Liver (tissue), 9 donors: ENCODE measurements around the gene CEACAM8. TPM values are rescaled to one million over a fixed set of nuclear protein-coding genes. Genes with fewer than 3 reads are reported as not detected.
"Not testable (repeated sequence)": the region's sequence is repeated elsewhere in the genome, so short reads cannot be mapped to it uniquely, and the experiment has no call there.

Experiments used
- DNase-seq: peaks from one replicate; pipeline ENCODE4 v3.0.0-alpha.2; 2017; ENCODE audit warnings: low spot score
- H3K27ac ChIP-seq, 2 donors: one replicate each; pipeline ENCODE4 v1.7.0; 2013; ENCODE audit warnings: inconsistent platforms in 2 of 2, low read length in 2 of 2, control low read depth in 1 of 2, low read depth in 1 of 2, mild to moderate bottlenecking in 1 of 2
- H3K27me3 ChIP-seq, 4 donors: one replicate each; pipeline versions ENCODE4 v1.6.1 to v1.7.0; 2013; ENCODE audit warnings: low read length in 3 of 4, inconsistent platforms in 1 of 4, mild to moderate bottlenecking in 1 of 4, moderate library complexity in 1 of 4; ENCODE audit not compliant: control insufficient read depth in 4 of 4, insufficient read depth in 4 of 4
- H3K36me3 ChIP-seq, 4 donors: one replicate each; pipeline versions ENCODE4 v1.6.1 to v1.7.0; 2013; ENCODE audit warnings: low read length in 3 of 4, mild to moderate bottlenecking in 3 of 4, low read depth in 1 of 4, moderate library complexity in 1 of 4; ENCODE audit not compliant: control insufficient read depth in 4 of 4, insufficient read depth in 3 of 4
- H3K4me1 ChIP-seq, 4 donors: one replicate each; pipeline versions ENCODE4 v1.6.1 to v1.7.0; 2013; ENCODE audit warnings: low read length in 3 of 4, mild to moderate bottlenecking in 3 of 4, moderate library complexity in 1 of 4; ENCODE audit not compliant: control insufficient read depth in 4 of 4, insufficient read depth in 4 of 4
- H3K4me3 ChIP-seq, 3 donors: one replicate each; pipeline versions ENCODE4 v1.6.1 to v1.7.0; 2013; ENCODE audit warnings: low read length in 3 of 3, control low read depth in 1 of 3, low read depth in 1 of 3, mild to moderate bottlenecking in 1 of 3
- H3K9ac ChIP-seq, 2 donors: one replicate each; pipeline ENCODE4 v1.7.0; 2013; ENCODE audit warnings: low read length in 2 of 2, mild to moderate bottlenecking in 2 of 2, moderate library complexity in 2 of 2, control low read depth in 1 of 2, low read depth in 1 of 2
- H3K9me3 ChIP-seq, 4 donors: one replicate each; pipeline versions ENCODE4 v1.6.1 to v1.7.0; 2013; ENCODE audit warnings: low read length in 3 of 4; ENCODE audit not compliant: control insufficient read depth in 4 of 4
- CTCF ChIP-seq: fragments of 150-350 bp; IDR thresholded peaks from 2 replicates; pipeline ENCODE4 v1.5.1; 2017; ENCODE audit warnings: improper control_type of control experiment, low read depth, low read length; ENCODE audit not compliant: missing input control
- EGR1 ChIP-seq, 2 donors: IDR thresholded peaks; 2 replicates each; pipeline ENCODE4 v1.6.1; 2016 to 2018; ENCODE audit warnings: antibody characterized with exemption in 2 of 2, low read depth in 2 of 2
- FOXA1 ChIP-seq: IDR thresholded peaks from 2 replicates; pipeline ENCODE4 v1.6.1; 2016; ENCODE audit warnings: antibody characterized with exemption
- FOXA2 ChIP-seq: IDR thresholded peaks from 2 replicates; pipeline ENCODE4 v1.6.1; 2016; ENCODE audit warnings: antibody characterized with exemption
- GABPA ChIP-seq, 2 donors: IDR thresholded peaks in 1 of 2; conservative IDR thresholded peaks in 1 of 2; 2 replicates each; pipeline ENCODE4 v1.6.1; 2016; ENCODE audit warnings: antibody characterized with exemption in 2 of 2, mild to moderate bottlenecking in 1 of 2, moderate library complexity in 1 of 2
- HNF4A ChIP-seq, 2 donors: conservative IDR thresholded peaks; 2 replicates each; pipeline ENCODE4 v1.6.1; 2016; ENCODE audit warnings: antibody characterized with exemption in 2 of 2, mild to moderate bottlenecking in 2 of 2
- HNF4G ChIP-seq: IDR thresholded peaks from 2 replicates; pipeline ENCODE4 v1.6.1; 2016; ENCODE audit warnings: antibody characterized with exemption
- NR2F2 ChIP-seq: IDR thresholded peaks from 2 replicates; pipeline ENCODE4 v1.6.1; 2016; ENCODE audit warnings: antibody characterized with exemption
- RAD21 ChIP-seq, 2 donors: IDR thresholded peaks; 2 replicates each; pipeline ENCODE4 v1.6.1; 2016; ENCODE audit warnings: antibody characterized with exemption in 2 of 2, mild to moderate bottlenecking in 2 of 2
- REST ChIP-seq: IDR thresholded peaks from 2 replicates; pipeline ENCODE4 v1.6.1; 2016; ENCODE audit warnings: antibody characterized with exemption, mild to moderate bottlenecking
- RXRA ChIP-seq, 2 donors: IDR thresholded peaks; 2 replicates each; pipeline ENCODE4 v1.6.1; 2017 to 2018; ENCODE audit warnings: antibody characterized with exemption in 2 of 2, mild to moderate bottlenecking in 1 of 2
- SP1 ChIP-seq: IDR thresholded peaks from 2 replicates; pipeline ENCODE4 v1.6.1; 2018; ENCODE audit warnings: antibody characterized with exemption, mild to moderate bottlenecking
- TAF1 ChIP-seq: conservative IDR thresholded peaks from 2 replicates; pipeline ENCODE4 v1.6.1; 2016; ENCODE audit warnings: antibody characterized with exemption, mild to moderate bottlenecking
- YY1 ChIP-seq: IDR thresholded peaks from 2 replicates; pipeline ENCODE4 v1.6.1; 2016; ENCODE audit warnings: antibody characterized with exemption, mild to moderate bottlenecking
- WGBS: extraction: QIAGEN DNeasy Blood & Tissue Kit; methylation state at CpG from one replicate; pipeline ENCODE4 v1.1.7; 2013; 5-methylcytosine and 5-hydroxymethylcytosine counted together
- polyA plus RNA-seq, 2 donors: library from polyadenylated mRNA; stranded (reverse) in 1 of 2; unstranded in 1 of 2; fragments of 200-250 nt in 1 of 2; fragments of >200 nt in 1 of 2; fragmentation: Nextera tagmentation in 1 of 2; extraction: Ambion mirVana in 1 of 2; gene quantifications; one replicate each; pipeline versions ENCODE4 v1.2.1 to v1.2.3, GENCODE V29; 2013 to 2015
- total RNA-seq, 2 donors: library from RNA; depleted of rRNA; stranded (reverse); fragments of >200 nt; gene quantifications; one replicate each; pipeline ENCODE4 v1.2.3, GENCODE V29; 2014
- TF ChIP-seq, protein P1 (sequence below): IDR thresholded peaks from 2 replicates; pipeline ENCODE4 v1.6.1; 2016; ENCODE audit warnings: antibody characterized with exemption
- TF ChIP-seq, protein P2 (sequence below): IDR thresholded peaks from 2 replicates; pipeline ENCODE4 v1.6.1; 2016; ENCODE audit warnings: antibody characterized with exemption
- TF ChIP-seq, protein P3 (sequence below): IDR thresholded peaks from 2 replicates; pipeline ENCODE4 v1.6.1; 2016; ENCODE audit warnings: antibody characterized with exemption
- donor health status: healthy.
- donor health status: healthy.
- donor health status: healthy.
- donor health status: healthy.
- donor health status: healthy.

Gene CEACAM8
- total and polyA plus RNA-seq, 4 donors: 0.07 to 2.1 (median 0.16) TPM; not detected in 1

- Histone ChIP-seq H3K4me3 (no peak overlapping the region), H3K4me1 (no peaks in the 10 kb centered on the region), H3K27ac (no peak overlapping the region), H3K36me3 (no peaks in the 10 kb centered on the region), H3K9ac (no peak overlapping the region), H3K27me3 (peaks cover 0 to 6% (median 0%) of the 10 kb centered on the region in 4 donors), H3K9me3 (no peaks in the 10 kb centered on the region)
- no peak for DNase-seq
- 79% methylated on average over 5 of the region's 5 CpGs for WGBS
- TF ChIP-seq YY1: no peak
- no peak for TF ChIP-seq REST
- TF ChIP-seq EGR1 (IDR thresholded peaks at IDR 0.05; ENCODE audit: low read depth in 2 of 2): no peak
- no peak for TF ChIP-seq RAD21 (IDR thresholded peaks at IDR 0.05)
- TF ChIP-seq GABPA (IDR thresholded peaks at IDR 0.05 in 1 of 2, conservative IDR thresholded peaks at IDR 0.05 in 1 of 2): no peak
- TF ChIP-seq FOXA2: no peak
- TF ChIP-seq, protein P1, sequence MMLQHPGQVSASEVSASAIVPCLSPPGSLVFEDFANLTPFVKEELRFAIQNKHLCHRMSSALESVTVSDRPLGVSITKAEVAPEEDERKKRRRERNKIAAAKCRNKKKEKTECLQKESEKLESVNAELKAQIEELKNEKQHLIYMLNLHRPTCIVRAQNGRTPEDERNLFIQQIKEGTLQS: no peak
- TF ChIP-seq TAF1: no peak
- TF ChIP-seq HNF4G: no peak
- TF ChIP-seq FOXA1: no peak
- TF ChIP-seq, protein P2, sequence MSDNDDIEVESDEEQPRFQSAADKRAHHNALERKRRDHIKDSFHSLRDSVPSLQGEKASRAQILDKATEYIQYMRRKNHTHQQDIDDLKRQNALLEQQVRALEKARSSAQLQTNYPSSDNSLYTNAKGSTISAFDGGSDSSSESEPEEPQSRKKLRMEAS: no peak
- TF ChIP-seq CTCF: no peak
- TF ChIP-seq HNF4A (conservative IDR thresholded peaks at IDR 0.05): no peak
- TF ChIP-seq SP1: no peak
- TF ChIP-seq RXRA (IDR thresholded peaks at IDR 0.05): no peak
- TF ChIP-seq, protein P3, sequence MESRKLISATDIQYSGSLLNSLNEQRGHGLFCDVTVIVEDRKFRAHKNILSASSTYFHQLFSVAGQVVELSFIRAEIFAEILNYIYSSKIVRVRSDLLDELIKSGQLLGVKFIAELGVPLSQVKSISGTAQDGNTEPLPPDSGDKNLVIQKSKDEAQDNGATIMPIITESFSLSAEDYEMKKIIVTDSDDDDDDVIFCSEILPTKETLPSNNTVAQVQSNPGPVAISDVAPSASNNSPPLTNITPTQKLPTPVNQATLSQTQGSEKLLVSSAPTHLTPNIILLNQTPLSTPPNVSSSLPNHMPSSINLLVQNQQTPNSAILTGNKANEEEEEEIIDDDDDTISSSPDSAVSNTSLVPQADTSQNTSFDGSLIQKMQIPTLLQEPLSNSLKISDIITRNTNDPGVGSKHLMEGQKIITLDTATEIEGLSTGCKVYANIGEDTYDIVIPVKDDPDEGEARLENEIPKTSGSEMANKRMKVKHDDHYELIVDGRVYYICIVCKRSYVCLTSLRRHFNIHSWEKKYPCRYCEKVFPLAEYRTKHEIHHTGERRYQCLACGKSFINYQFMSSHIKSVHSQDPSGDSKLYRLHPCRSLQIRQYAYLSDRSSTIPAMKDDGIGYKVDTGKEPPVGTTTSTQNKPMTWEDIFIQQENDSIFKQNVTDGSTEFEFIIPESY: no peak
- no peak for TF ChIP-seq NR2F2
Observed at GRCh38 chr19:42613666-42614065, 18.9 kb upstream of the CEACAM8 start.

GRCh38 chr19:42610401-42610915 is 15.7 kb upstream of the CEACAM8 start:
- DNase-seq: not testable (repeated sequence)
- 94% methylated on average over 33 of the region's 33 CpGs for WGBS

More at GRCh38 chr19:42610401-42610915, 15.7 kb upstream of the CEACAM8 start:
- not testable (repeated sequence) for H3K36me3 ChIP-seq, H3K4me1 ChIP-seq, H3K9me3 ChIP-seq, H3K9ac ChIP-seq, H3K27me3 ChIP-seq, H3K27ac ChIP-seq, H3K4me3 ChIP-seq
